IPS-20b (cell line): ENCODE data around the gene SPI1.

Experiments used
- H3K27ac ChIP-seq: one replicate; pipeline ENCODE4 v1.5.1; 2013; ENCODE audit warnings: low read length
- H3K27me3 ChIP-seq: 2 replicates; pipeline ENCODE4 v1.6.1; 2013; ENCODE audit warnings: mild to moderate bottlenecking, low read length, inconsistent platforms; ENCODE audit not compliant: insufficient read depth
- H3K36me3 ChIP-seq: 2 replicates; pipeline ENCODE4 v1.6.1; 2013; ENCODE audit warnings: low read depth, mild to moderate bottlenecking, inconsistent platforms, low read length, moderate library complexity; ENCODE audit not compliant: insufficient read depth
- H3K4me1 ChIP-seq: 2 replicates; pipeline ENCODE4 v1.6.1; 2013; ENCODE audit warnings: mild to moderate bottlenecking, control low read depth, inconsistent platforms, low read length, moderate library complexity; ENCODE audit not compliant: insufficient read depth
- H3K4me3 ChIP-seq: 2 replicates; pipeline ENCODE4 v1.5.1; 2013; ENCODE audit warnings: mild to moderate bottlenecking, low read length, inconsistent platforms
- H3K9ac ChIP-seq: 2 replicates; pipeline ENCODE4 v1.6.1; 2013; ENCODE audit warnings: low read depth, mild to moderate bottlenecking, inconsistent platforms, low read length, moderate library complexity
- H3K9me3 ChIP-seq: 2 replicates; pipeline ENCODE4 v1.6.1; 2013; ENCODE audit warnings: mild to moderate bottlenecking, low read depth, low read length, inconsistent platforms; ENCODE audit not compliant: insufficient read depth

SPI1 gene

DNA sequence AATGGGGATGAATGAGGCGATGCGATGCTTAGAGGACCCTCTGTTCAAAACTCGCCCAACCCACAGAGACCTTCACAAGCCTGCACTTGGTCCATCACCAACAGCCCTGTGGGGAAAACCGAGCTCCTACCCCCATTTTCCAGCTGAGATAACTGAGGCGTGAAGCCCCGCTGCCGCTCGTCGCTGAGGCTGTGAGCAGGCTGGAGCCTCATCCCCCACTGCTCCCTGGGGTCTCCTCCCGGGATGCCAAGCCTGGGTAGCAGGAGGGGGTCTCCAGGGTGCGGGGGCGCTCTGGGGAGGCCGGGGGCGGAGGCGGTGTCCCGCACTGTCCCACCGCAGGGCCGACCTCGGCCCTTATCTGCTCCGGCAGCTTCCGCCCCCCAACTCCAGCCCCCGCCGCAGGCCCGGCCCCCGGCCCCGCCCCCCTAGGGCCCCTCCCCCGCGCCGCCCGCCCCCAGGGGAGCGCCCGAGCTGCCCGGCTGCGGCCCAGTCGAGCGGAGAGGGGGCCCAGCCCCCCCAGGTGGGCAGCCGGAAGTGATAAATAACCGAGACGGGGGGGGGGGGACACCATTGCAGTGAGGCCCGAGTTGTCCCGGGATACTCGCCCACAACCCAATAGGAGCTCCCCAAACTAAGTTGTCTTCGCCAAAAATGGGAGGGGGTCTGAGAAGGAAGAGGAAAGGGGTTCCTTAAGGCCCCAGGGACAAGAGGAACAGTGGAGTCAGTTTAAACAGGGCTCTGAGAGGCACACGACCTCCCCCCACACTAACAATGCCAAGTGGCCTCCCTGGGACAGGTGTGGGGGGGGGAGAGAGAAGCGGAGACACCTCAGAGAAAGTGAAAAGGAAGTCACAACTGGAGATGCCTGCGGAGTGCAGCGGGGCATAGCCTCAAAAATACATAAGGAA is 21.8 kb upstream of the SPI1 start:
- H3K27me3 ChIP-seq, result no peaks in the 10 kb centered on the region
- H3K4me3 ChIP-seq, result peak overlapping the region; percentile 69
- H3K9ac ChIP-seq, result peak overlapping the region; percentile 78
- H3K4me1 ChIP-seq, result peaks cover 17% of the 10 kb centered on the region; the same call in 1 of the 2 replicates
- H3K27ac ChIP-seq, result peak overlapping the region; percentile 82
- no peaks in the 10 kb centered on the region for H3K9me3 ChIP-seq
- H3K36me3 ChIP-seq, result no peaks in the 10 kb centered on the region

DNA sequence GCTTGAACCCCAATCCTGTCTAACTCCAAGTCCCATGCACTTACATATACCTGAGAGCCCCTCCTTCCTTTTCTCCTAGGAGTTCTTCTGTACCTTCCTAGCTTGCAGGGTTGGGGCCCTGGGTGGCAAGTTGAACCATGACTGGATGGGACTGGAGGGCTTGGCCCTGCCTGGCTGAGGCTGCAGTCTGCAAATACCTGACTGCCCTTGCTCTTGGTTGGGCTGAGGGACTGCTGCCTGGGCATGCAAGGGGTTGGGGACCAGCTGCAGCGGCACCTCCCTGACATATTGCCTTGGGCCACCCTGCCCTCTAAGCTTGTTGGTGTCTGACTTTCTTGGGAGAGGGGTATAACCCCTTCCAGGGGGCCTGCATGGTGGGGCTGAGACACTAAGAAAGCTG is 20.2 kb upstream of the SPI1 start:
- Histone ChIP-seq H3K27ac (no peak overlapping the region), H3K9ac (no peak overlapping the region), H3K27me3 (no peaks in the 10 kb centered on the region), H3K4me3 (no peak overlapping the region), H3K36me3 (no peaks in the 10 kb centered on the region), H3K4me1 (peaks cover 17% of the 10 kb centered on the region; the same call in 1 of the 2 replicates), H3K9me3 (no peaks in the 10 kb centered on the region)

DNA sequence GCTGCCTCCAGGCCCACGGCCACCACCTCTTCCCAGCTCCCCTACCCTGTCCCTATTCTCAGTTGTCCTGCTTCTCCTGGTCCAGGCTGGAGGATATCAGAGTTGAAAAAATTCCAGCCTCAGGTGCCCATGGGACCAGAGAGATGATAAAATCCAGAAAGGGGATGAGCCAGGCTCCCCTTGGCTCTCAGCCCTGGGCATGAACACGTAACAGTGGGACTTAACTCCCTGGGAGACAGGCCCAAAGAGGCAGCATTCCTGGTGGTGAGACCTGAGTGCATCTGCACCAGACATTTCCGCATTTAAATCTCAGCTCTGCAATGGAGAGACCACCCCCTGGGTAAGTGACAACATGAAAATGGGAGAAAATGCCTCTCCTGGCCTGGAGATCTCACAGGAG is 19.7 kb upstream of the SPI1 start:
- no peak overlapping the region for H3K4me3 ChIP-seq
- H3K36me3 ChIP-seq, result no peaks in the 10 kb centered on the region
- H3K9me3 ChIP-seq, result no peaks in the 10 kb centered on the region
- H3K4me1 ChIP-seq, result peaks cover 17% of the 10 kb centered on the region; the same call in 1 of the 2 replicates
- no peak overlapping the region for H3K27ac ChIP-seq
- no peaks in the 10 kb centered on the region for H3K27me3 ChIP-seq
- no peak overlapping the region for H3K9ac ChIP-seq

DNA sequence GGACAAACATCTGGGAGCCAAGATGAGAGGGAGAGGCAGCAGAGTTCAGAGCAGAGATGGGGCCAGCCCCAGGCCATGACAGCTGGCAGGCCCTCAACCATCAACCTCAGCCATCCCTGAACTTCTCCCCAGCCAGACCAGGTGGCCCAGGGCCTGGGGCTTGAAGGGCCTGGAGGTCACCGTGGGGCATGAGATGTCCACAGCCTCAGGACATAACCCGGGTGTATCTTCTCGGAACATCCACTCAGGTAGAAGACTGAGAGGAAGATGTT is 17.6 kb upstream of the SPI1 start:
- Histone ChIP-seq H3K4me3 (no peak overlapping the region), H3K4me1 (peaks cover 9% of the 10 kb centered on the region; the same call in 1 of the 2 replicates), H3K9me3 (no peaks in the 10 kb centered on the region), H3K27me3 (no peaks in the 10 kb centered on the region), H3K27ac (no peak overlapping the region), H3K36me3 (no peaks in the 10 kb centered on the region), H3K9ac (no peak overlapping the region)

DNA sequence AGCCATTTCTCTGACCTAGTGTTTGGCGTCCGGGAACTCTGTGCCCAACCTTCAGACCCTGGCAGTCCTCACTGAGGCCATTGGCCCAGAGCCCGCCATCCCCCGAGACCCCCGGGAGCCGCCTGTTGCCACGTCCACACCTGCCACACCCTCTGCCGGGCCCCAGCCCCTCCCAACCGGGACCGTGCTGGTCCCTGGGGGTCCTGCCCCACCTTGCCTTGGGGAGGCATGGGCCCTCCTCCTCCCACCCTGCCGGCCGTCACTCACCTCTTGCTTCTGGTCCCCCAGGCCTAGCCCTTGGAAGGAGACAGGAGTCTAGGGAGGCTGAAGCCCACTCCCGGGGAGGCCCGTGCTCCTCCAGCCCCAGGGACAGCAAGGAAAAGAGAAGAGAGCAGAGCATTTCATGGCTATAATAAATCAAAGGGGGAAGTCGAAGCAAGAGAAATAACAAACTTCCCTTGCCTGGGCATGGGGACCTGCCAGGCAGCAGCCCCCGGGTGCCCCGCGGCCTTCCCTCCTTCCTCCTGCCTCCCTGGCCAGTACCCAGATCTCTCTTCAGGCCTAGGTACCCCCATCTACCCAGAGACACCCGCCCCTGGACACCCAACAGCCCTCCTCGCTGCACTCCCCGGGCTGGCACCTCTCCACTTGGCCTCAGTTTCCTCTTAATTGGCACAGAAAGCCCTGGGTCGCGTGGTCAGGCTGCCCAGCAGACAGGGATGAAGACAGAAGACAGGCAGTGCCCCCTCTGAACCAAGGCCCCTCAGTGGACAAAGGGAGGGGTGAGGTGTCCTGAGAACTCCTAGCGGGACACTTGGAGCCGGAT is 17.1 kb upstream of the SPI1 start:
- peaks cover 7% of the 10 kb centered on the region; the same call in 1 of the 2 replicates for H3K4me1 ChIP-seq
- no peak overlapping the region for H3K9ac ChIP-seq
- no peak overlapping the region for H3K27ac ChIP-seq

DNA sequence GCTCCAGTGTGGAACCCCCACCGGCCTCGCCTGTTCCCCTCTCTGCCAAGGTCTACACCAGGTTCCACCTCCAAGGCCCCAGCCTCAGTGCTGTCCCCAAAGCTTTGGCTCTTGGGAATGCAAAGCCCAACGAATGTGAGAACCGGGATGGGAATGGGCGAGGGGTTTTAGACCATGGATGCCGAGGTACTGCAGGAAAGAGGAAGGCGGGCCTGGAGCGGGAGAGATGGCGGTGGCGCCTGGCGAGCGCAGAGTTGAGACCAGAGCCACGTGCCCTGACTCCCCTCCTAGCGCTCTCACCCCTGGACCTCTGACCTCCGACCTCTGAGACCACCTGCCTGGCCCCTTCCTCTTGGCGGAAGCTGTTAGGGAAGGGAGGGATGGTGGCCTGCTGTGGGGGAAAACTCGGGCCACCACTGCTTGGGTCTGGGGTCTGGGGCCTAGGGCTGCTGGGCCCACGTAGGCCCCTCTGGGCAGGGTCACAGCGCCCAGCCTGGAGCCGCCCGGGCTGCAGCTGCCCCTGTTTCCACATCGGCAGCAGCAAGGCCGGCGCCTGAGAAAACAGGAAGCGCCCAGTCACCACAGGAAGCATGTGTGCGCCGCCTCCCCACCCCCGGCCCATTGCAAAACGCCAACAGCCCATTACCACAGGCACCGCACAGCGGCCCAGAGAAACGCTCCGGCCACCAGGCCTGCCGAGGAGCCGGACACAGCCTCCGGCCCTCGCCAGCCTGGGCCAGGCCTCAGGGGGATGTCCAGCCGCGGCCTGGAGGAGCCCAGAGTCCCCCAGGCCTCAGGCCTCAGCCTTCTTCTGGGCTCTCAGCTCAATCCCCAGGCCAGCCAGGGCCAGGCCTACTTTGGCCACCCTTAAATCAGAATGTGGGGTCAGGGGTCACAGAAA is 16.2 kb upstream of the SPI1 start:
- Histone ChIP-seq H3K27ac (no peak overlapping the region), H3K4me3 (no peak overlapping the region), H3K4me1 (peaks cover 7% of the 10 kb centered on the region; the same call in 1 of the 2 replicates), H3K36me3 (no peaks in the 10 kb centered on the region), H3K9me3 (no peaks in the 10 kb centered on the region), H3K9ac (no peak overlapping the region), H3K27me3 (no peaks in the 10 kb centered on the region)

More for the DNA sequence above, 17.1 kb upstream of the SPI1 start:
- Histone ChIP-seq H3K27me3 (no peaks in the 10 kb centered on the region), H3K4me3 (no peak overlapping the region), H3K36me3 (no peaks in the 10 kb centered on the region), H3K9me3 (no peaks in the 10 kb centered on the region)

DNA sequence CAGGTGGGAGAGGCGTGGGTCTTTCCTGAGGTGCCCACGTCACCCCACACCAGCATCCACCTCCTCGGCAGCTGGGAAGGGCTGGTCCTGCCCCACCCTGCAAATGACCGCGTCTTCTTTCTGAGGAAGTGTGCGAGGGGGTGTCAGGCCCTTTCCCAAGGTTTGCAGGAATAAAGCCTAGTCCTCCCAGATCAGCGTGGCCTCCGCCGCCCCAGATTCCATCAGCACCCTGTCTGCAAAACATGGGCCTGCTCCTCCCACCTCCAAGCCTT is 15.6 kb upstream of the SPI1 start:
- Histone ChIP-seq H3K4me3 (no peak overlapping the region), H3K27ac (no peak overlapping the region), H3K9ac (no peak overlapping the region), H3K4me1 (peaks cover 7% of the 10 kb centered on the region; the same call in 1 of the 2 replicates), H3K36me3 (no peaks in the 10 kb centered on the region), H3K9me3 (no peaks in the 10 kb centered on the region), H3K27me3 (no peaks in the 10 kb centered on the region)

DNA sequence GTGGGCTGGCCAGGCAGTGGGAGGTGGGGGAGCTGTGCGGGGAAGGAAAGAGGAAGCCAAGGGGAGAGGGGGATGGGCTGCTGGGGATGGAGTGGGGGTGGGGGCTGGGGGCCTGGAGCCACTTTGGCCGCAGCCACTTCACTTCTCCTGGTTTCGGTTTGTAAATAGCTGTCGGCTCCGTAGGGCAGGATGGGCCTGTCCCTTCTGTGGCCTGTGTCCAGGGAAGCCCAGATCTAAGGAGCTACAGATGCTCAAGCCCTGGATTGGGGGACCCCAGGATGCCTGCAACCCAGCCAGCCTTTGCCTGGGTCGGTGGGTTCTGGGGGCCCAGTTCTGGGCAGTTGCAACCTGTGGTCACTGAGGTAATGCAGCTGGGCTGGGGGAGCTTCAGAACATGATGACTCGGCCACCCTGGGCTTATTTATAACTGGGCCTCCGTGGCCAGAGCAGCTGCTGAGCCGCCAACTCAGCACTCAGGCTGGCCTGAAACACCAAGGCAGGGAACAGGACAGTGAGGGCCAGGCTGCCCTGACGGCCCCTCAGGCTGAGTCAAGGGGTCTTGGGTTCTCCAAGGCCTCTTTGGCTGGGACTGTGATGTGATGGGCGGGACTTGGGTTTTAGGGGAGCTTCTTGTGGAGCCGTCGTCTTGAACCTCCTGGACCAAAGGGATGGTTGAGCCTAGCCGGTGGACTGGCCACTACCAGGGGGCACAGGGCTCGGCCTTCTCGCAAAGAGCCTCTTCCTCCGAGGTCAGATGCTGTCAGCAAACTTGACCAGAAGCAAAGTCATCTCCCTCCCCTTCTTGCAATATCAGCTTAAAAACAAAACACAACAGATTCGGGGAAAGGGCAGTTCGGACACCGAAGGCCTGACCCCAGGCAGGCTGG is 15.1 kb upstream of the SPI1 start:
- Histone ChIP-seq H3K36me3 (no peaks in the 10 kb centered on the region), H3K27me3 (no peaks in the 10 kb centered on the region), H3K27ac (no peak overlapping the region), H3K9ac (no peak overlapping the region), H3K4me3 (no peak overlapping the region), H3K9me3 (no peaks in the 10 kb centered on the region), H3K4me1 (peaks cover 6% of the 10 kb centered on the region; the same call in 1 of the 2 replicates)

DNA sequence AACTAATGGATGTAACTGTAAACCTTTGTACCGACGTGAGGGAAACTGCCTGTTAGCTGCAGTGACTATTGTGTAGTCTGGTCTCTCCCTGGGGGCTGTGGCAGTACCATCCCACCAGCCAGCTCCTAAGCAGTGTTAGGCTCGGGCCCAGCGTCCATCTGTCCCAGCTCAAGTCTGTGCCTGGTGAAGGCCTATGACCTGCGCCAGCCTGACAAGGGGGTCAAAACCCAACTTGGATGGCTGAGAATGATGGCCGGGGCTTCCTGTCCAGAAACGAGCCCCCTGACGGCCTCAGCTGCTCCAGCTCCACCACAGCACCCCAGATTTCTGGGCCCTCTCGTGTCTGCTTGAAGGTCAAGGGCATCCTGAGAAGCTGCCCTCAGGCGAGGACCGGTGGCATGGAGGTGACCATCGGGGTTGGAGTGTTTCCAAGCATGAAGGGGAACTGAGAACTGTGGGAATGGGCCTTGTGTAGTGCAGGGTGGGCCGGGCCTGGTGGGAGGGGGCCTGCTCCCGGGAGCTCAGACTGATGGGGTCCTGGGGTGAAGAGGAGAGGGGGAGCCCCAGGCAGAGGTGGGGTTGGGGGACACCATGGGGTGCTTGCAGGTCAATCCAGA is 14.3 kb upstream of the SPI1 start:
- no peaks in the 10 kb centered on the region for H3K9me3 ChIP-seq
- no peaks in the 10 kb centered on the region for H3K36me3 ChIP-seq
- H3K4me1 ChIP-seq, result no peaks in the 10 kb centered on the region
- H3K27me3 ChIP-seq, result no peaks in the 10 kb centered on the region
- no peak overlapping the region for H3K9ac ChIP-seq
- no peak overlapping the region for H3K27ac ChIP-seq
- no peak overlapping the region for H3K4me3 ChIP-seq

DNA sequence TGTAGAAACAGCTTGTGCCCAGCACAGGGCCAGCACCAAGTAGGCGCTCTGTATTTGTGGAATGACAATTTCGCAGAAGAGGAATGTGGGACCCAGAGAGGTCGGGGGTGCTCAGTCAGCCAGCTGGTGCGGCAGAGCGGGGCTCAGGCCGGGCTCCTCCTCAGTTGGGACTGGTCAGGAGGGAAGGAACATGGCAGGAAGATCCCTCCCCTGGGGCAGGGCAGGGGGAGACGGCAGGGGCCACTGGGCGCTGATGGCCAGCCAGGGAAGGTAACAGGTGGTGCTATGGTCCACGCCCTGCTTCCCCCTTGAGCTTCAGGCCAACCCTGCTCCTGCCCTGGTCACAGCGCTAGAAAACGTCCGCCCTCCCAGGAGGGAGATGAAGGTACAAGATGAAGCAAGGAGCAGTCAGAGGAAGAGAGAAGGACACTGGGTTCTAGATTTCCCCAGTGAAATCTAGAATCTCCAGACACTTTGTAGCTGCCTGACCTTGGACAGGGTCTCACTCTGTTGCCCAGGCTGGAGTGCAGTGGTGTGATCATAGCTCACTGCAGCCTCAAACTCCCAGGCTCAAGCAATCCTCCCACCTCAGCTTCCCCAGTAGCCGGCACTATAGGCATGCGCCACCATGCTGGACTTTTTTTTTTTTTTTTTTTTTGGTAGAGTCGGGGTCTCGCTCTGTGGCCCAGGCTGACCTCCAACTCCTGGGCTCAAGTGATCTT is 13.5 kb upstream of the SPI1 start:
- no peak overlapping the region for H3K9ac ChIP-seq

More for the DNA sequence above, 13.5 kb upstream of the SPI1 start:
- H3K27me3 ChIP-seq, result no peaks in the 10 kb centered on the region
- H3K27ac ChIP-seq, result no peak overlapping the region
- no peaks in the 10 kb centered on the region for H3K9me3 ChIP-seq
- no peak overlapping the region for H3K4me3 ChIP-seq
- no peaks in the 10 kb centered on the region for H3K4me1 ChIP-seq
- no peaks in the 10 kb centered on the region for H3K36me3 ChIP-seq
